BLaER1 (cell line): ENCODE measurements around the gene INTS13.
A peak's percentile ranks its signal among the peaks of the same experiment; 100 is the strongest.
"Not testable (repeated sequence)": the region's sequence is repeated elsewhere in the genome, so short reads cannot be mapped to it uniquely, and the experiment has no call there.

ENCODE experiments used
- H3K27ac ChIP-seq: shearing (Covaris generic); formaldehyde crosslinking; 2 replicates; pipeline ENCODE4 v1.8.1; 2022
- H3K27me3 ChIP-seq: shearing (Covaris generic); formaldehyde crosslinking; 2 replicates; pipeline ENCODE4 v1.8.1; 2022
- H3K36me3 ChIP-seq: shearing (Covaris generic); formaldehyde crosslinking; 2 replicates; pipeline ENCODE4 v1.8.1; 2022
- H3K4me1 ChIP-seq: shearing (Covaris generic); formaldehyde crosslinking; 2 replicates; pipeline ENCODE4 v1.8.1; 2022
- H3K4me2 ChIP-seq: shearing (Covaris generic); formaldehyde crosslinking; 2 replicates; pipeline ENCODE4 v1.8.1; 2022
- H3K4me3 ChIP-seq: shearing (Covaris generic); formaldehyde crosslinking; 2 replicates; pipeline ENCODE4 v1.8.1; 2022
- H3K9ac ChIP-seq: shearing (Covaris generic); formaldehyde crosslinking; 2 replicates; pipeline ENCODE4 v1.8.1; 2022
- H3K9me3 ChIP-seq: shearing (Covaris generic); formaldehyde crosslinking; 2 replicates; pipeline ENCODE4 v1.8.1; 2022
- H4K20me1 ChIP-seq: shearing (Covaris generic); formaldehyde crosslinking; 2 replicates; pipeline ENCODE4 v1.8.1; 2022
- Cebpa-rat ChIP-seq: shearing (Covaris generic); IDR thresholded peaks from 2 replicates; pipeline ENCODE4 v1.8.1; 2022

Gene INTS13

GRCh38 chr12:26870491-26871419 lies 67.0 kb downstream of the INTS13 start:
- Histone ChIP-seq H4K20me1 (no peaks in the 10 kb centered on the region), H3K27ac (no peak overlapping the region), H3K36me3 (no peaks in the 10 kb centered on the region), H3K4me2 (no peak overlapping the region), H3K4me3 (no peak overlapping the region), H3K9me3 (no peaks in the 10 kb centered on the region), H3K4me1 (peaks cover 12% of the 10 kb centered on the region), H3K27me3 (no peaks in the 10 kb centered on the region), H3K9ac (no peak overlapping the region)
- TF ChIP-seq Cebpa-rat, result no peak

GRCh38 chr12:26869908-26870459 lies 67.8 kb downstream of the INTS13 start:
- no peak for TF ChIP-seq Cebpa-rat
- Histone ChIP-seq H3K4me2 (no peak overlapping the region), H4K20me1 (no peaks in the 10 kb centered on the region), H3K4me3 (no peak overlapping the region), H3K36me3 (no peaks in the 10 kb centered on the region), H3K27me3 (no peaks in the 10 kb centered on the region), H3K27ac (0 out of 2 replicates have a peak overlapping the region, but pooled peaks have one; percentile 13), H3K9me3 (no peaks in the 10 kb centered on the region), H3K9ac (no peak overlapping the region), H3K4me1 (peaks cover 12% of the 10 kb centered on the region)

GRCh38 chr12:26869104-26869494 lies 68.7 kb downstream of the INTS13 start:
- Histone ChIP-seq H3K9me3 (no peaks in the 10 kb centered on the region), H3K27me3 (no peaks in the 10 kb centered on the region), H4K20me1 (no peaks in the 10 kb centered on the region), H3K36me3 (no peaks in the 10 kb centered on the region), H3K9ac (no peak overlapping the region), H3K4me2 (no peak overlapping the region), H3K4me1 (peaks cover 12% of the 10 kb centered on the region), H3K27ac (no peak overlapping the region), H3K4me3 (no peak overlapping the region)
- TF ChIP-seq Cebpa-rat, result no peak

- no peaks in the 10 kb centered on the region for H3K9me3 ChIP-seq
- H4K20me1 ChIP-seq, result no peaks in the 10 kb centered on the region
- no peaks in the 10 kb centered on the region for H3K27me3 ChIP-seq
- H3K4me1 ChIP-seq, result peaks cover 12% of the 10 kb centered on the region
- no peak overlapping the region for H3K9ac ChIP-seq
- no peak overlapping the region for H3K4me2 ChIP-seq
- no peak overlapping the region for H3K4me3 ChIP-seq
- H3K36me3 ChIP-seq, result no peaks in the 10 kb centered on the region
- H3K27ac ChIP-seq, result no peak overlapping the region
- TF ChIP-seq Cebpa-rat, result no peak
These were observed 69.2 kb downstream of the INTS13 start for GRCh38 chr12:26868447-26869103.

- H3K9ac ChIP-seq, result no peak overlapping the region
- no peaks in the 10 kb centered on the region for H4K20me1 ChIP-seq
- 0 out of 2 replicates have a peak, but pooled peaks cover under 1% of the 10 kb centered on the region for H3K9me3 ChIP-seq
- H3K4me2 ChIP-seq, result peak overlapping the region; percentile 57
- H3K36me3 ChIP-seq, result no peaks in the 10 kb centered on the region
- H3K4me3 ChIP-seq, result no peak overlapping the region
- no peak overlapping the region for H3K27ac ChIP-seq
- no peak for TF ChIP-seq Cebpa-rat
- H3K27me3 ChIP-seq, result no peaks in the 10 kb centered on the region
- peaks cover 12% of the 10 kb centered on the region for H3K4me1 ChIP-seq
These were observed 70.7 kb downstream of the INTS13 start for GRCh38 chr12:26867080-26867479.

- H3K36me3 ChIP-seq, result no peaks in the 10 kb centered on the region
- no peak overlapping the region for H3K4me2 ChIP-seq
- H3K4me3 ChIP-seq, result no peak overlapping the region
- no peak overlapping the region for H3K27ac ChIP-seq
- no peaks in the 10 kb centered on the region for H3K27me3 ChIP-seq
- peaks cover 12% of the 10 kb centered on the region for H3K4me1 ChIP-seq
- no peak for TF ChIP-seq Cebpa-rat
- H4K20me1 ChIP-seq, result no peaks in the 10 kb centered on the region
- no peak overlapping the region for H3K9ac ChIP-seq
- 0 out of 2 replicates have a peak, but pooled peaks cover 6% of the 10 kb centered on the region for H3K9me3 ChIP-seq
These were observed 74.3 kb downstream of the INTS13 start for GRCh38 chr12:26863515-26863914.

GRCh38 chr12:26862787-26863186 lies 75.0 kb downstream of the INTS13 start:
- not testable (repeated sequence) for H3K36me3 ChIP-seq, H3K9me3 ChIP-seq, H3K4me3 ChIP-seq, H3K9ac ChIP-seq, H3K4me2 ChIP-seq, H3K27ac ChIP-seq, H3K27me3 ChIP-seq, H4K20me1 ChIP-seq
- peaks cover 12% of the 10 kb centered on the region for H3K4me1 ChIP-seq

- Histone ChIP-seq H3K4me1 (peaks cover 3% of the 10 kb centered on the region), H3K4me3 (no peak overlapping the region), H3K9me3 (0 out of 2 replicates have a peak, but pooled peaks cover 6% of the 10 kb centered on the region), H3K27ac (no peak overlapping the region), H3K36me3 (no peaks in the 10 kb centered on the region), H4K20me1 (no peaks in the 10 kb centered on the region), H3K27me3 (no peaks in the 10 kb centered on the region), H3K4me2 (no peak overlapping the region), H3K9ac (no peak overlapping the region)
- TF ChIP-seq Cebpa-rat, result no peak
These were observed 76.1 kb downstream of the INTS13 start for GRCh38 chr12:26861690-26862089.

GRCh38 chr12:26857465-26858176 lies 80.2 kb downstream of the INTS13 start:
- TF ChIP-seq Cebpa-rat, result 0 out of 2 replicates have a peak, but pooled peaks have one; percentile 11
- Histone ChIP-seq H3K27ac (no peak overlapping the region), H3K9me3 (0 out of 2 replicates have a peak, but pooled peaks cover 6% of the 10 kb centered on the region), H4K20me1 (no peaks in the 10 kb centered on the region), H3K4me3 (no peak overlapping the region), H3K9ac (no peak overlapping the region), H3K4me1 (peaks cover 9% of the 10 kb centered on the region), H3K4me2 (no peak overlapping the region), H3K27me3 (no peaks in the 10 kb centered on the region), H3K36me3 (no peaks in the 10 kb centered on the region)
